Stimulated activated CD8-positive, alpha-beta memory T cell treated with anti-CD3 and anti-CD28 coated beads, Interleukin-7, amount 100 ng/mL, for 48 hours (primary cell): ENCODE measurements around the gene SLC41A1.
A peak's percentile ranks its signal among the peaks of the same experiment; 100 is the strongest.

ENCODE experiments used
- DNase-seq, 2 donors: peaks; one replicate each; pipeline ENCODE4 v3.0.0-alpha.2; 2020; ENCODE audit warnings: low read depth in 1 of 2; ENCODE audit errors: extremely low read depth in 1 of 2

The SLC41A1 gene

GRCh38 chr1:205792481-205792881 is 20.5 kb downstream of the SLC41A1 start:
- no peak for DNase-seq

GRCh38 chr1:205791568-205792180 is 21.3 kb downstream of the SLC41A1 start:
- DNase-seq: peak in 1 of 2 donors; percentile 36

- no peak for DNase-seq
Measured at GRCh38 chr1:205787287-205787916, 25.6 kb downstream of the SLC41A1 start.

- no peak for DNase-seq
Measured at GRCh38 chr1:205786601-205787000, 26.4 kb downstream of the SLC41A1 start.

- no peak for DNase-seq
Measured at GRCh38 chr1:205785446-205785845, 27.6 kb downstream of the SLC41A1 start.

- DNase-seq: no peak
Measured at GRCh38 chr1:205783904-205784303, 29.1 kb downstream of the SLC41A1 start.

GRCh38 chr1:205783433-205783795 is 29.6 kb downstream of the SLC41A1 start:
- DNase-seq: no peak

- DNase-seq: no peak
Measured at GRCh38 chr1:205782627-205783432, 30.2 kb downstream of the SLC41A1 start.

GRCh38 chr1:205780335-205780734 is 32.7 kb downstream of the SLC41A1 start:
- DNase-seq: no peak

- no peak for DNase-seq
Measured at GRCh38 chr1:205777994-205778393, 35.0 kb downstream of the SLC41A1 start.

- DNase-seq: no peak
Measured at GRCh38 chr1:205775717-205776056, 37.3 kb downstream of the SLC41A1 start.

- DNase-seq: peak; percentile 60 to 83
Measured at GRCh38 chr1:205775015-205775716, 37.8 kb downstream of the SLC41A1 start, which contains the start of gene RAB29. TSS of gene RAB29 (minus strand) at chr1:205775482. CDS start at chr1:205774956, 526 bp downstream.

GRCh38 chr1:205774198-205775014 is 38.6 kb downstream of the SLC41A1 start:
- peak; percentile 28 to 31 for DNase-seq

- no peak for DNase-seq
Measured at GRCh38 chr1:205772607-205773032, 40.4 kb downstream of the SLC41A1 start.

- DNase-seq: no peak
Measured at GRCh38 chr1:205770618-205771017, 42.4 kb downstream of the SLC41A1 start.

GRCh38 chr1:205769641-205770365 is 43.2 kb downstream of the SLC41A1 start:
- DNase-seq: no peak

GRCh38 chr1:205767248-205767647 is 45.8 kb downstream of the SLC41A1 start:
- DNase-seq: no peak

GRCh38 chr1:205766570-205766969 is 46.4 kb downstream of the SLC41A1 start:
- DNase-seq: no peak

GRCh38 chr1:205766038-205766437 is 47.0 kb downstream of the SLC41A1 start:
- DNase-seq: no peak

- DNase-seq: no peak
Measured at GRCh38 chr1:205764578-205764977, 48.4 kb downstream of the SLC41A1 start.
